ENCODE results near the gene FMNL2. TPM values are rescaled to one million over a fixed set of nuclear protein-coding genes. Genes with fewer than 3 reads are reported as not detected.

Gene FMNL2
- total RNA-seq, 2 experiments from 2014 or later = 2.5 to 2.7 TPM

GRCh38 chr2:152598975-152599759 is 264.2 kb downstream of the FMNL2 start:
- Mint-ChIP-seq H3K27me3 (ENCODE audit: low read depth) (no peaks in the 10 kb centered on the region), H3K27ac (no peak overlapping the region), H3K9me3 (no peaks in the 10 kb centered on the region), H3K4me1 (ENCODE audit: low read depth) (peaks cover 9% of the 10 kb centered on the region), H3K4me3 (no peak overlapping the region), H3K36me3 (ENCODE audit: low read depth) (no peaks in the 10 kb centered on the region)
- CTCF ChIA-PET = interaction anchor here (0.9 kb wide), 1 partner anchor 36 kb away, joined by 4 read pairs; no protein-coding TSS in a partner anchor
- no peak for DNase-seq
- intact Hi-C loops (cut with micrococcal nuclease) = no loop called here

DNA sequence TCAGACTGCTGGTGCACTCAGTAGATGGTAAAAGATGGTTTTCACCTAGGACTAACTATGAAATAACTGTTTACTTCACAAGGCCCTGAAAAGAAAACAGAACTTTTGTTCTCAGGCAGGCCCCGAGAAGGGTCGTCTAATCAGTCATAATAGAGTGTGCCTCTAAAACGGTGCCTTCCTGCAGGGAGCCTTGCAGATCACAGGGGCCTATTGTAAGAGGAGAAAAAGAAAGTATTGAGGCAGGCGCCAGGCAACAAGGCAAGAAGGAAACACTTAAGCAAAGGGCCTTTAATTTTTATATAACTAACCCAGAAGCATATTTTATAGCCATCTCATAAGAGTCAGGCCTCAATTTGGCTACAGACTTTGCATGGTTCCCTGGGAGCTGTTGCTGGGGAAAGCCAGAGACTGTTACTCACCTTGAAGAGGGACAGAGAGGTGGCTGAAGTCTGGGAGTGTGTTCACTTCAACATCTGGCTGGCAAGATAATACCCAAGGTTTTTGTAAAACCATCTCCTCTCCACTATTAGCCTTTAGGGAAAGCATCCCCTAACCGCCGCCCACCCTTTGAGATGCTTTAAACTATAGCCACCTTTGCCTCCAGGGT is 265.2 kb downstream of the FMNL2 start:
- no peak for DNase-seq
- Mint-ChIP-seq H3K9me3 (no peaks in the 10 kb centered on the region), H3K27ac (no peak overlapping the region)

DNA sequence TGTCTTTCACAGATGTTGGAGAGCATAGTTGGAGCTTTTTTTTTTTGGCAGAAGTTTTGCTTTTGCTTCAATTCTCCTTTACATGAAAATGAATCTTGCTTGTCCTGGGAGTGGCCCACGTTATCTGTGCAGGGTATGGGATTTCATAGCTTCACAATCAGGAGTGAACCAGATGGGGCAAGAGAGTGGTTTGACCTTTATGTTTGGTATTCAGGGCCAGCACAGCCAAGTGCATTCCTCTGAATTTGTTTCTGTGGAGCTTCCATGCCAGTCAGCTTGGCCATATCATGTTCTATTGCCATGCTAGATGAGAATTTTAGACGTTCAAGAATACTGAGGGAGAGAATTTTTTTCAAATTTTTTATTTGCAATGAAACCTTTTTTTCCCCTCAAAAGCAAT is 265.7 kb downstream of the FMNL2 start:
- Mint-ChIP-seq H3K4me3 (no peak overlapping the region), H3K9me3 (no peaks in the 10 kb centered on the region), H3K4me1 (ENCODE audit: low read depth) (peaks cover 4% of the 10 kb centered on the region), H3K36me3 (ENCODE audit: low read depth) (no peaks in the 10 kb centered on the region), H3K27ac (no peak overlapping the region), H3K27me3 (ENCODE audit: low read depth) (no peaks in the 10 kb centered on the region)
- intact Hi-C loops (cut with micrococcal nuclease) = no loop called here
- DNase-seq = no peak
- CTCF ChIA-PET = interaction anchor here (1.1 kb wide), 1 partner anchor 34 kb away, joined by 3 read pairs; no protein-coding TSS in a partner anchor

More for the DNA sequence above, 265.2 kb downstream of the FMNL2 start:
- Mint-ChIP-seq H3K36me3 (ENCODE audit: low read depth) (no peaks in the 10 kb centered on the region), H3K4me3 (no peak overlapping the region), H3K4me1 (ENCODE audit: low read depth) (peaks cover 4% of the 10 kb centered on the region), H3K27me3 (ENCODE audit: low read depth) (no peaks in the 10 kb centered on the region)
- CTCF ChIA-PET = interaction anchor here (1.1 kb wide), 1 partner anchor 35 kb away, joined by 3 read pairs; no protein-coding TSS in a partner anchor
- intact Hi-C loops (cut with micrococcal nuclease) = no loop called here

- no peak for DNase-seq
- no peaks in the 10 kb centered on the region for H3K9me3 Mint-ChIP-seq
These were observed 267.8 kb downstream of the FMNL2 start for GRCh38 chr2:152602750-152603149.

DNA sequence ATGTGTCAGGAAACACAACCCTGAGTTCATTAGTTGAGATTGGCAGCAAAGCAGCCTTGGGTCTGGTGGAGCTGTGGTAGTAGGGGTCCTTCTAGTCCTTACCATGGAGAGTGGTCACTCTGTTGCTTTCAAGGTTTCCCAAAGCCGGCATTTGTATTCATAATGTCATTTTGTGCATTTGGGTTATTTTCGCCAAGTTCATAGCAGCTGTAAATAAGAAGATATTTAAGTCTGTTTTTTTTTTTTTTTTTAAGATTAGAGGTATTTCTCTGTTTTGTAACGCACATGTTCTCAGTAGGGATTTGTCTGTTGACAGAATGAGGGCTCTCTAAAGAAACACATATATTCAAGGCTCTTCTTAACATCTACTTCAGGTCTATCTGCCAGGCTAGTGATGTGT is 268.2 kb downstream of the FMNL2 start:
- Mint-ChIP-seq H3K27me3 (ENCODE audit: low read depth) (no peaks in the 10 kb centered on the region), H3K4me3 (no peak overlapping the region), H3K27ac (no peak overlapping the region), H3K36me3 (ENCODE audit: low read depth) (no peaks in the 10 kb centered on the region), H3K9me3 (no peaks in the 10 kb centered on the region), H3K4me1 (ENCODE audit: low read depth) (peaks cover 4% of the 10 kb centered on the region)
- CTCF ChIA-PET = interaction anchor here (0.6 kb wide), 1 partner anchor 25 kb away, joined by 3 read pairs; no protein-coding TSS in a partner anchor
- intact Hi-C loops (cut with micrococcal nuclease) = no loop called here
- no peak for DNase-seq

More at GRCh38 chr2:152602750-152603149, 267.8 kb downstream of the FMNL2 start:
- intact Hi-C loops (cut with micrococcal nuclease) = no loop called here
- no peak overlapping the region for H3K27ac Mint-ChIP-seq
- CTCF ChIA-PET = interaction anchor here (0.6 kb wide), 1 partner anchor 25 kb away, joined by 3 read pairs; no protein-coding TSS in a partner anchor
- H3K4me3 Mint-ChIP-seq = no peak overlapping the region
- H3K4me1 Mint-ChIP-seq (ENCODE audit: low read depth) = peaks cover 4% of the 10 kb centered on the region
- H3K27me3 Mint-ChIP-seq (ENCODE audit: low read depth) = no peaks in the 10 kb centered on the region
- no peaks in the 10 kb centered on the region for H3K36me3 Mint-ChIP-seq (ENCODE audit: low read depth)

DNA sequence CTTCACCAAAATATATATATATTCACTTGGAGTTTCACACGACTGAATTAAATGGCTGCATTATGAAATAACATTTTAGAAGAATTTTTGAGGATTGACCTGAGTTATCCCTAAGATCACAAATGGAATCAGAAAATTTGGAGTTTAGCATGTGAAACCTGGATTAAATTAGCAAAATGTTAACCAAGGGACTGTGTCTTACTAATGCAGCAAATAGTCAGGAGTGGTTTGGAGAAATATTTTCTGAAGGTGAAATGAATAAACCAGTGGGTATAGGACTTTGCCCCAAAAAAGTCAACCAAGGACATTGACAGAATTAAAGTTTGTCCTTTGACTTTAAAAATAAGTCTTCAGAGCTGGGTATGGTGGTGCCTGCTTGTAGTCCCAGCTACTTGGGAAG is 271.1 kb downstream of the FMNL2 start:
- Mint-ChIP-seq H3K27ac (no peak overlapping the region), H3K4me3 (no peak overlapping the region), H3K36me3 (ENCODE audit: low read depth) (no peaks in the 10 kb centered on the region), H3K9me3 (no peaks in the 10 kb centered on the region), H3K27me3 (ENCODE audit: low read depth) (no peaks in the 10 kb centered on the region), H3K4me1 (ENCODE audit: low read depth) (peaks cover 4% of the 10 kb centered on the region)
- CTCF ChIA-PET = interaction anchor here (0.6 kb wide), 1 partner anchor 581 kb away, joined by 5 read pairs; no protein-coding TSS in a partner anchor
- intact Hi-C loops (cut with micrococcal nuclease) = no loop called here
- DNase-seq = no peak

GRCh38 chr2:152606941-152607340 is 272.0 kb downstream of the FMNL2 start:
- intact Hi-C loops (cut with micrococcal nuclease) = no loop called here

GRCh38 chr2:152607793-152608300 is 272.9 kb downstream of the FMNL2 start:
- CTCF ChIA-PET = no interaction called here
- Mint-ChIP-seq H3K9me3 (no peaks in the 10 kb centered on the region), H3K4me1 (ENCODE audit: low read depth) (peaks cover 6% of the 10 kb centered on the region), H3K27me3 (ENCODE audit: low read depth) (no peaks in the 10 kb centered on the region), H3K36me3 (ENCODE audit: low read depth) (no peaks in the 10 kb centered on the region), H3K27ac (no peak overlapping the region), H3K4me3 (no peak overlapping the region)
- DNase-seq = no peak
- intact Hi-C loops (cut with micrococcal nuclease) = no loop called here

More at GRCh38 chr2:152606941-152607340, 272.0 kb downstream of the FMNL2 start:
- no peaks in the 10 kb centered on the region for H3K9me3 Mint-ChIP-seq
- no peak for DNase-seq
- H3K27ac Mint-ChIP-seq = no peak overlapping the region
- no peaks in the 10 kb centered on the region for H3K36me3 Mint-ChIP-seq (ENCODE audit: low read depth)
- peaks cover 4% of the 10 kb centered on the region for H3K4me1 Mint-ChIP-seq (ENCODE audit: low read depth)
- CTCF ChIA-PET = interaction anchor here (0.6 to 0.7 kb wide), 3 partner anchors 12 to 271 kb away, joined by 3 to 4 read pairs (median 3); no protein-coding TSS in a partner anchor
- no peaks in the 10 kb centered on the region for H3K27me3 Mint-ChIP-seq (ENCODE audit: low read depth)
- H3K4me3 Mint-ChIP-seq = no peak overlapping the region

GRCh38 chr2:152609154-152609553 is 274.2 kb downstream of the FMNL2 start:
- CTCF ChIA-PET = interaction anchor here (0.6 kb wide), 1 partner anchor 23 kb away, joined by 3 read pairs; no protein-coding TSS in a partner anchor
- Mint-ChIP-seq H3K4me1 (ENCODE audit: low read depth) (peaks cover 10% of the 10 kb centered on the region), H3K4me3 (no peak overlapping the region), H3K36me3 (ENCODE audit: low read depth) (no peaks in the 10 kb centered on the region), H3K27me3 (ENCODE audit: low read depth) (no peaks in the 10 kb centered on the region), H3K9me3 (no peaks in the 10 kb centered on the region), H3K27ac (no peak overlapping the region)
- intact Hi-C loops (cut with micrococcal nuclease) = no loop called here
- no peak for DNase-seq

GRCh38 chr2:152609699-152610098 is 274.7 kb downstream of the FMNL2 start:
- no peak for DNase-seq
- no peaks in the 10 kb centered on the region for H3K27me3 Mint-ChIP-seq (ENCODE audit: low read depth)
- intact Hi-C loops (cut with micrococcal nuclease) = no loop called here
- H3K4me1 Mint-ChIP-seq (ENCODE audit: low read depth) = peaks cover 10% of the 10 kb centered on the region
- no peaks in the 10 kb centered on the region for H3K9me3 Mint-ChIP-seq
- no peak overlapping the region for H3K27ac Mint-ChIP-seq
- H3K36me3 Mint-ChIP-seq (ENCODE audit: low read depth) = no peaks in the 10 kb centered on the region
- no peak overlapping the region for H3K4me3 Mint-ChIP-seq
- CTCF ChIA-PET = interaction anchor here (0.6 kb wide), 1 partner anchor 23 kb away, joined by 3 read pairs; no protein-coding TSS in a partner anchor

DNA sequence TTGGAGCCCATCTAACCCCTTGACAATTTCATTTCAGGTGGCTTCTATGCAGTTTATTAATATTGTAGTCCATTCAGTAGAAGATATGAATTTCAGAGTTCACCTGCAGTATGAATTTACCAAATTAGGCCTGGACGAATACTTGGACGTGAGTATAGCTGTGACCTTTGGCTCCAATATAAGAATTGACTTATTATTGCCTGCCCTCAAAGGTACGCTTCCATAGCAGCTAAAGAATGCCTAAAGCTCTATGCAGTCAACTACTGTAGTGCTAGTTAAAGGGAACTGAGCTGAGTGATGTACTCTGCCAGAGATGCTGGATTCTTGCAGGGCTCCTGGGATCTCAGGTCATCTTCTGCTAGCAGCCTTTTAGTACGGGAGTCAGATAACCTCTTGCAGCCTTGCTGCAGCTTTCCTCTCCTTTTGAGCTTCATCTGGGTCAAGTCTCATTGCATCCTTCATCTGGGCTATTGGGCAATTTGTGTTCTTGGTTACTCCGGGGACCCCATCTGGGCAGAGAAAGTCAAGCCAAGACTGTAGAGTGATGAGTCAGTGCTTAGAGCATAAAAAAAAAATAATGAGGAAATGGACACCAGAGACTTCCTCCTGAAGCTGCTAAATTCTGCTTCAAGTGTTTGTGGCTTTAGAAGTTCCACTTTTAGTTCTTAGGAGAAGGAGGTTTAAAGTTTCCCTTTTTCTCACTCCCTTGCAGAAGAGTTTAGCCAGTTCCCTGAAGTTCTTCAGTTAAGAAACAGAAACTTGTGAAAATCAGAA is 276.7 kb downstream of the FMNL2 start:
- Mint-ChIP-seq H3K36me3 (ENCODE audit: low read depth) (no peaks in the 10 kb centered on the region), H3K4me1 (ENCODE audit: low read depth) (peaks cover 10% of the 10 kb centered on the region), H3K27ac (no peak overlapping the region), H3K9me3 (no peaks in the 10 kb centered on the region), H3K4me3 (no peak overlapping the region), H3K27me3 (ENCODE audit: low read depth) (no peaks in the 10 kb centered on the region)
- intact Hi-C loops (cut with micrococcal nuclease) = no loop called here
- CTCF ChIA-PET = interaction anchor here (0.7 to 1.1 kb wide), 2 partner anchors 25 to 27 kb away, joined by 3 to 4 read pairs; no protein-coding TSS in a partner anchor
- DNase-seq = no peak

DNA sequence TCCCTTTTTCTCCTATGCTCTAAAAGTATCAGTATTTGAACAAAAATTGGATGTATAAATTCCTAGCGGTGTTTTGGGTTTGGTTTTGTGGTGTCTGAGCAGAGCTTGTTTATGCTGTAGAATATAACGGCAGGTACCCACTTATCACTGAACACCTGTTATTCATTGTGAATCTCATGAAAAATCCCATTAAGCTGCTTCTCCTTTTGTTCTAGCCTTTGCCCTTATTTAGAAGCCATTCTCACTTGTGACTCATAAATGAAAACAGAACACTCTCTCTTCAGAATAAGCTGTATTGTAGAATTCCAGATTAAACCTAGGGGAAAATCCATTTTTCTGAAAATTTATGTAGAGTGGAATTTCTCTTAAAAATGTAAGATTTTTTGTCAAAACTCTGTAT is 278.3 kb downstream of the FMNL2 start:
- no peak overlapping the region for H3K27ac Mint-ChIP-seq
- no peak overlapping the region for H3K4me3 Mint-ChIP-seq
- DNase-seq = no peak
- H3K27me3 Mint-ChIP-seq (ENCODE audit: low read depth) = no peaks in the 10 kb centered on the region
- H3K36me3 Mint-ChIP-seq (ENCODE audit: low read depth) = no peaks in the 10 kb centered on the region
- H3K4me1 Mint-ChIP-seq (ENCODE audit: low read depth) = peaks cover 10% of the 10 kb centered on the region
- intact Hi-C loops (cut with micrococcal nuclease) = no loop called here
- CTCF ChIA-PET = no interaction called here
- no peaks in the 10 kb centered on the region for H3K9me3 Mint-ChIP-seq

Measured in activated naive CD4-positive, alpha-beta T cell treated with anti-CD3 and anti-CD28 coated beads for 36 hours (primary cell).